HCT116 (cell line): ENCODE measurements around the gene CACNA1S. TPM values are rescaled to one million over a fixed set of nuclear protein-coding genes. Genes with fewer than 3 reads are reported as not detected.

Experiments used
- ATAC-seq: fragments of 200-7000 bp; cut with Tn5 transposase; 2 replicates; pipeline ENCODE4 v1.9.1; 2020; ENCODE audit warnings: mild to moderate bottlenecking, moderate library complexity
- BruUV-seq: library from RNA; stranded (reverse); fragments of 400-500 nt; replicated peaks from 2 replicates; lab custom pipeline; 2021; lab: Mats Ljungman, UMichigan
- CTCF ChIA-PET: fragments of 300-600 bp; sonication (Branson Sonifier 250); formaldehyde crosslinking; loops from one replicate; lab custom pipeline; 2021; ENCODE audit warnings: antibody characterized with exemption; lab: Charles Lee
- POLR2A ChIA-PET: fragments of 300-600, 350-600 bp; sonication (Branson Sonifier 250); formaldehyde crosslinking; loops from one replicate; lab custom pipeline; 2021; ENCODE audit warnings: antibody characterized with exemption; lab: Charles Lee
- RAD21 ChIA-PET, 2 experiments: fragments of 300-600 bp; sonication (Branson Sonifier 250); formaldehyde crosslinking; loops; one replicate each; lab custom pipeline; 2023; ENCODE audit warnings: low total read pairs in 2 of 2; ENCODE audit not compliant: uncharacterized antibody in 2 of 2, unreplicated experiment in 2 of 2, low non-redundant PET in 1 of 2; lab: Charles Lee
- DNase-seq: peaks from one replicate; pipeline ENCODE4 v3.0.0-alpha.2; 2010; ENCODE audit warnings: low read depth, low spot score
- H2AFZ ChIP-seq: fragments of 200-600 bp; shearing (Covaris generic), sonication (generic); 2 replicates; pipeline ENCODE4 v1.6.1; 2017; ENCODE audit warnings: low read depth, mixed run types, mixed read lengths, antibody characterized with exemption, low read length; ENCODE audit not compliant: poor library complexity, severe bottlenecking
- H3K27ac ChIP-seq: 2 replicates; pipeline ENCODE4 v1.5.1; 2012; ENCODE audit warnings: low read depth, low read length
- H3K27me3 ChIP-seq: fragments of 200-600 bp; sonication (generic); 2 replicates; pipeline ENCODE4 v1.6.1; 2016; ENCODE audit warnings: mixed run types, low read length, mixed read lengths; ENCODE audit not compliant: insufficient read depth
- H3K36me3 ChIP-seq, 2 experiments: fragments of 200-500 bp in 1 of 2; fragments of 200-600 bp in 1 of 2; sonication (Bioruptor generic) in 1 of 2; sonication (generic) in 1 of 2; 2 replicates each; pipeline versions ENCODE4 v1.5.1 to v1.6.1; 2014 to 2016; ENCODE audit warnings: low read length in 2 of 2, inconsistent platforms in 1 of 2, mixed read lengths in 1 of 2, mixed run types in 1 of 2; ENCODE audit not compliant: insufficient read depth in 2 of 2, control insufficient read depth in 1 of 2
- H3K4me1 ChIP-seq, 2 experiments: fragments of 200-600 bp in 1 of 2; sonication (generic) in 1 of 2; 2 replicates each; pipeline versions ENCODE4 v1.5.1 to v1.6.1; 2012 to 2017; ENCODE audit warnings: low read length in 2 of 2, inconsistent platforms in 1 of 2, mild to moderate bottlenecking in 1 of 2, mixed read lengths in 1 of 2, mixed run types in 1 of 2, moderate library complexity in 1 of 2; ENCODE audit not compliant: insufficient read depth in 2 of 2, control insufficient read depth in 1 of 2
- H3K4me2 ChIP-seq: fragments of 200-600 bp; sonication (generic); 2 replicates; pipeline ENCODE4 v1.6.1; 2017; ENCODE audit warnings: mixed run types, low read length, mixed read lengths
- H3K4me3 ChIP-seq, 2 experiments: fragments of 200-600 bp in 1 of 2; sonication (generic) in 1 of 2; replicated peaks in 1 of 2; 2 replicates each; pipeline ENCODE4 v1.5.1; 2011 to 2016; ENCODE audit warnings: low read length in 2 of 2, control low read depth in 1 of 2, low read depth in 1 of 2, mild to moderate bottlenecking in 1 of 2, mixed read lengths in 1 of 2, mixed run types in 1 of 2
- H3K79me2 ChIP-seq: fragments of 200-600 bp; sonication (generic); 2 replicates; pipeline ENCODE4 v1.6.1; 2017; ENCODE audit warnings: mild to moderate bottlenecking, mixed run types, low read length, moderate library complexity, mixed read lengths; ENCODE audit not compliant: insufficient read depth
- H3K9ac ChIP-seq: fragments of 200-600 bp; sonication (generic); 2 replicates; pipeline ENCODE4 v1.6.1; 2016; ENCODE audit warnings: low read length, mixed read lengths
- H3K9me2 ChIP-seq: fragments of 200-600 bp; sonication (generic), shearing (Covaris generic); 2 replicates; pipeline ENCODE4 v1.6.1; 2017; ENCODE audit warnings: mixed run types, mild to moderate bottlenecking, moderate library complexity; ENCODE audit not compliant: insufficient read depth
- H3K9me3 ChIP-seq, 2 experiments: fragments of 200-500 bp in 1 of 2; fragments of 200-600 bp in 1 of 2; sonication (Bioruptor generic) in 1 of 2; sonication (generic) in 1 of 2; 2 replicates each; pipeline ENCODE4 v1.6.1; 2014 to 2017; ENCODE audit warnings: low read length in 2 of 2, mixed read lengths in 2 of 2, inconsistent platforms in 1 of 2, low read depth in 1 of 2, mild to moderate bottlenecking in 1 of 2, mixed run types in 1 of 2, moderate library complexity in 1 of 2; ENCODE audit not compliant: control insufficient read depth in 1 of 2, insufficient read depth in 1 of 2
- H4K20me1 ChIP-seq: fragments of 200-600 bp; sonication (generic), shearing (Covaris generic); 2 replicates; pipeline ENCODE4 v1.6.1; 2017; ENCODE audit warnings: mixed run types, mild to moderate bottlenecking, moderate library complexity; ENCODE audit not compliant: insufficient read depth
- ELF1 ChIP-seq: IDR thresholded peaks from 2 replicates; pipeline ENCODE4 v1.6.1; 2012; ENCODE audit warnings: low read depth, borderline replicate concordance
- REST ChIP-seq: IDR thresholded peaks from 2 replicates; pipeline ENCODE4 v1.6.1; 2012; ENCODE audit warnings: low read depth
- SIN3A ChIP-seq: IDR thresholded peaks from 2 replicates; pipeline ENCODE4 v1.6.1; 2012; ENCODE audit warnings: low read depth
- ZFX ChIP-seq: fragments of 450-650 bp; IDR thresholded peaks from 2 replicates; pipeline ENCODE4 v1.6.1; 2017
- intact Hi-C: fragments of 100-400 bp; cut with micrococcal nuclease; formaldehyde crosslinking; loops from 2 replicates; pipeline ENCODE4 v1.10.0; 2022
- total RNA-seq: library from RNA; stranded (reverse); gene quantifications from one replicate; pipeline ENCODE4 v1.2.1, GENCODE V29; 2021; ENCODE audit not compliant: unreplicated experiment
- TF ChIP-seq, protein P1 (sequence below): IDR thresholded peaks from 2 replicates; pipeline ENCODE4 v1.6.1; 2012
- TF ChIP-seq, protein P2 (sequence below), 3 experiments: fragments of 200-600 bp in 1 of 3; sonication (generic) in 1 of 3; IDR thresholded peaks in 2 of 3; conservative IDR thresholded peaks in 1 of 3; 2 replicates each; pipeline ENCODE4 v1.5.1; 2012 to 2017; ENCODE audit warnings: low read depth in 2 of 3, low read length in 2 of 3, antibody characterized with exemption in 1 of 3, borderline replicate concordance in 1 of 3, control low read depth in 1 of 3, mild to moderate bottlenecking in 1 of 3, mixed read lengths in 1 of 3, mixed run types in 1 of 3, moderate library complexity in 1 of 3; ENCODE audit not compliant: insufficient read depth in 1 of 3

The CACNA1S gene
- total RNA-seq, 1 experiment from 2014 or later = not detected

DNA sequence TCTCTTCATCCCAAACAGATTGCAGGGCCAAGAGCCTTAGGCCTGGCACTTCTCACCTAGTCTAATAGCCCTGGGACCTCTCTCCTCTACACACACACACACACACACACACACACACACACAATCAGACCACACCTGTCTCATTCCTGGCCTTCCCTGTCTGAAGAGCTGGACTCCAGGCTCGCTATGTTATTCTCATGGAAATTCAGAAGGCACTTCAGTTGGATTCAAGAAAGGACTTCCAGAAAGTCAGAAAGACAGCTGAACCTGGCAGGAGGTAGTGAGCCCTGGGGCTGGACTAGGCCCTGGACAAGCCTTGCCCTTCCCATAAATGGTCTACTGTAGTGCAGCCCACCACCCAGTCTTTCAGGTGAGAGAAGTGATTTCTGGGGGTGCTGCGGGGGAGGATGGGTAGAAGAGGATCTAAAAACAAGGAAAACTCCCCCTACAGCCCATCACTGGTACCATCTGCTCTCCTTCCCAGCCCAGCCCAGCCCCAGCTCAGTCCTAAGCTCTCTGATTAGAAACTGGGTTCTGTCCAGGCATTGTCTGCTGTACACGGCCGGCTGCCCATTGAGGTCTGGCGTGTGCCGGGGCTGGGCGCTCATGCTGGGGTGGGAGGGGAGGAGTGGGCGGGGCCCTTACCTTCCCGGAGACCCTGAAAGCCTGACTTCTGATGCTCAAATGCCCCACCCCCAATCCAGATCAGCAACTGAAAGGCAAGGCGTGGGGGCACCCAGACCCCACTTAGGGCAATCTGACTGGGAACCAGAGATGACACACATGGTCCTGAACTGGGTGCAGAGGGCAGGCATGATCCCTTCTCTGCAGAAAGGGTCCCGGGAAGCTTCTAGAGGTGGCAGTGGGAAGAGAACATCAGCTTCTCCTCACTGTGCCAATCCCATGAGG is 91.3 kb downstream of the CACNA1S start:
- no TSS peak for BruUV-seq
- no peak overlapping the region for H3K9ac ChIP-seq
- H3K27ac ChIP-seq = no peak overlapping the region
- TF ChIP-seq, protein P1, sequence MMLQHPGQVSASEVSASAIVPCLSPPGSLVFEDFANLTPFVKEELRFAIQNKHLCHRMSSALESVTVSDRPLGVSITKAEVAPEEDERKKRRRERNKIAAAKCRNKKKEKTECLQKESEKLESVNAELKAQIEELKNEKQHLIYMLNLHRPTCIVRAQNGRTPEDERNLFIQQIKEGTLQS = no peak
- TF ChIP-seq ZFX (no peak), ELF1 (no peak), REST (no peak), SIN3A (no peak)
- TF ChIP-seq, protein P2, sequence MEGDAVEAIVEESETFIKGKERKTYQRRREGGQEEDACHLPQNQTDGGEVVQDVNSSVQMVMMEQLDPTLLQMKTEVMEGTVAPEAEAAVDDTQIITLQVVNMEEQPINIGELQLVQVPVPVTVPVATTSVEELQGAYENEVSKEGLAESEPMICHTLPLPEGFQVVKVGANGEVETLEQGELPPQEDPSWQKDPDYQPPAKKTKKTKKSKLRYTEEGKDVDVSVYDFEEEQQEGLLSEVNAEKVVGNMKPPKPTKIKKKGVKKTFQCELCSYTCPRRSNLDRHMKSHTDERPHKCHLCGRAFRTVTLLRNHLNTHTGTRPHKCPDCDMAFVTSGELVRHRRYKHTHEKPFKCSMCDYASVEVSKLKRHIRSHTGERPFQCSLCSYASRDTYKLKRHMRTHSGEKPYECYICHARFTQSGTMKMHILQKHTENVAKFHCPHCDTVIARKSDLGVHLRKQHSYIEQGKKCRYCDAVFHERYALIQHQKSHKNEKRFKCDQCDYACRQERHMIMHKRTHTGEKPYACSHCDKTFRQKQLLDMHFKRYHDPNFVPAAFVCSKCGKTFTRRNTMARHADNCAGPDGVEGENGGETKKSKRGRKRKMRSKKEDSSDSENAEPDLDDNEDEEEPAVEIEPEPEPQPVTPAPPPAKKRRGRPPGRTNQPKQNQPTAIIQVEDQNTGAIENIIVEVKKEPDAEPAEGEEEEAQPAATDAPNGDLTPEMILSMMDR (IDR thresholded peaks at IDR 0.05 in 2 of 3, conservative IDR thresholded peaks at IDR 0.05 in 1 of 3; ENCODE audit: borderline replicate concordance in 1 of 3, insufficient read depth in 1 of 3, low read depth in 2 of 3, low read length in 2 of 3) = peak in 2 of 3 experiments; percentile 44 to 46; a peak in 4 of 6 replicates
- no peaks in the 10 kb centered on the region for H4K20me1 ChIP-seq
- no peaks in the 10 kb centered on the region for H3K27me3 ChIP-seq
- ATAC-seq (peak; percentile 61), DNase-seq (no peak)
- H3K9me3 ChIP-seq = no peaks in the 10 kb centered on the region
- H3K4me2 ChIP-seq = peak overlapping the region; percentile 43; the same call in 1 of the 2 replicates
- peaks cover 16 to 43% of the 10 kb centered on the region in 2 experiments; a peak in 3 of 4 replicates for H3K4me1 ChIP-seq
- CTCF ChIA-PET = interaction anchor here (0.6 to 2.3 kb wide), 12 partner anchors 8 to 170 kb away, joined by 3 to 16 read pairs (median 4); no protein-coding TSS in a partner anchor
- no peak overlapping the region for H2AFZ ChIP-seq
- H3K36me3 ChIP-seq = no peaks in the 10 kb centered on the region
- no peak overlapping the region for H3K4me3 ChIP-seq
- POLR2A ChIA-PET = interaction anchor here (0.6 to 0.9 kb wide), 3 partner anchors 24 to 148 kb away, joined by 4 read pairs; no protein-coding TSS in a partner anchor
- H3K79me2 ChIP-seq = no peaks in the 10 kb centered on the region
- RAD21 ChIA-PET = interaction anchor here in 1 of 2 experiments (0.7 kb wide), 1 partner anchor 77 kb away, joined by 8 read pairs; no protein-coding TSS in a partner anchor
- intact Hi-C loops = no loop called here
- H3K9me2 ChIP-seq = no peaks in the 10 kb centered on the region
